Measurements from ENCODE around the gene RGS1. TPM values are rescaled to one million over a fixed set of nuclear protein-coding genes. Genes with fewer than 3 reads are reported as not detected.

RGS1 gene
- total and polyA plus RNA-seq, 8 donors: 1.5 to 32.3 (median 4.5) TPM

DNA sequence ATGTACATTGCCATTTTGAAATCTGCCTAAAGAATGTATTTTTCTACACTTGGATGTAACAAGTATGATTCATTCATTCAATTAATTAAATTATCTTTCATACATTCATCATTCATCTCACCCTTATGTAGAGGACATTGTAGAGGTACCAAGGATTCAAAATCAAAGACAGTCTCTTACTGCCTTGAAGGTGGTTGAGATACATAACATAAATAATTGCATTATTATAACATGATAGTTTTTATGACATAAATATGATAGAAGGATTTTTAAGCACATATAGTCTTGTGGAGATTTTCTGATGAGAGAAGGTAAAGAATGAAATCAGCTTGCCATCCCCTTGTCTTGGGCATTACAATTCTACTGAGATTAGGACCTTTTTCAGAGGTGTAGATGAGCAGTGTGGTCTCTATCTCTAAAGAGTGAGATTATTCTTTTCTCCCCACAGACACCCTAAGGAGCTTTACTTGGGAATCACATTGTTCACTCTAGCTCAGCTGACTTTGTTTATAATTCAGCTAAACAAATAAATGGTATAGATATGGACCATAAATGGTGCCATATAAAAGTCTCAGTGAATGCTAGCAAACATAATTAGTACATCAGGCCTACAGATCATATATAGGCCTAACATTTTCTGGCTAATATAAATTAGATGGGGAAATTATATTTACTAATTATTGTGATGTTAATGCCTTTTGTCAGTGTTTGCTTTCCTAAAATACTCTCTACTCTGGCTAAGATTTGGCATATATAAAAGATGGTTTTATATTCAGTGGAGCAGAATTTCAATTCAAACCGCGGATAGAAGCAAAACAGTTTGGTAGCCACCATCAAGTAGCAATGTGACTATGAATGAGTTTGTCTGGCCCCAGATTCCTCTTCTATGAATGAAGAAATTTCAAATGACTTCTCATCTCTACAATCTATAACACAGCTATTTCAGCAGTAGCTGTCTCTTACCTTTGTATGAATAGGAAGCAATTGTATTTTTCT lies 1.9 kb downstream of the RGS1 start:
- no peak overlapping the region for H3K27ac ChIP-seq
- TF ChIP-seq, protein P1, sequence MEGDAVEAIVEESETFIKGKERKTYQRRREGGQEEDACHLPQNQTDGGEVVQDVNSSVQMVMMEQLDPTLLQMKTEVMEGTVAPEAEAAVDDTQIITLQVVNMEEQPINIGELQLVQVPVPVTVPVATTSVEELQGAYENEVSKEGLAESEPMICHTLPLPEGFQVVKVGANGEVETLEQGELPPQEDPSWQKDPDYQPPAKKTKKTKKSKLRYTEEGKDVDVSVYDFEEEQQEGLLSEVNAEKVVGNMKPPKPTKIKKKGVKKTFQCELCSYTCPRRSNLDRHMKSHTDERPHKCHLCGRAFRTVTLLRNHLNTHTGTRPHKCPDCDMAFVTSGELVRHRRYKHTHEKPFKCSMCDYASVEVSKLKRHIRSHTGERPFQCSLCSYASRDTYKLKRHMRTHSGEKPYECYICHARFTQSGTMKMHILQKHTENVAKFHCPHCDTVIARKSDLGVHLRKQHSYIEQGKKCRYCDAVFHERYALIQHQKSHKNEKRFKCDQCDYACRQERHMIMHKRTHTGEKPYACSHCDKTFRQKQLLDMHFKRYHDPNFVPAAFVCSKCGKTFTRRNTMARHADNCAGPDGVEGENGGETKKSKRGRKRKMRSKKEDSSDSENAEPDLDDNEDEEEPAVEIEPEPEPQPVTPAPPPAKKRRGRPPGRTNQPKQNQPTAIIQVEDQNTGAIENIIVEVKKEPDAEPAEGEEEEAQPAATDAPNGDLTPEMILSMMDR (IDR thresholded peaks at IDR 0.05): no peak
- H3K27me3 ChIP-seq: no peaks in the 10 kb centered on the region
- no peak for DNase-seq
- H3K4me3 ChIP-seq: peak overlapping the region in 1 of 2 donors; percentile 20
- no peaks in the 10 kb centered on the region for H3K9me3 ChIP-seq
- no peak for ATAC-seq
- intact Hi-C loops (cut with DNase I): no loop called here
- peaks cover 3% of the 10 kb centered on the region in 2 donors for H3K4me1 ChIP-seq
- no peaks in the 10 kb centered on the region for H3K36me3 ChIP-seq

DNA sequence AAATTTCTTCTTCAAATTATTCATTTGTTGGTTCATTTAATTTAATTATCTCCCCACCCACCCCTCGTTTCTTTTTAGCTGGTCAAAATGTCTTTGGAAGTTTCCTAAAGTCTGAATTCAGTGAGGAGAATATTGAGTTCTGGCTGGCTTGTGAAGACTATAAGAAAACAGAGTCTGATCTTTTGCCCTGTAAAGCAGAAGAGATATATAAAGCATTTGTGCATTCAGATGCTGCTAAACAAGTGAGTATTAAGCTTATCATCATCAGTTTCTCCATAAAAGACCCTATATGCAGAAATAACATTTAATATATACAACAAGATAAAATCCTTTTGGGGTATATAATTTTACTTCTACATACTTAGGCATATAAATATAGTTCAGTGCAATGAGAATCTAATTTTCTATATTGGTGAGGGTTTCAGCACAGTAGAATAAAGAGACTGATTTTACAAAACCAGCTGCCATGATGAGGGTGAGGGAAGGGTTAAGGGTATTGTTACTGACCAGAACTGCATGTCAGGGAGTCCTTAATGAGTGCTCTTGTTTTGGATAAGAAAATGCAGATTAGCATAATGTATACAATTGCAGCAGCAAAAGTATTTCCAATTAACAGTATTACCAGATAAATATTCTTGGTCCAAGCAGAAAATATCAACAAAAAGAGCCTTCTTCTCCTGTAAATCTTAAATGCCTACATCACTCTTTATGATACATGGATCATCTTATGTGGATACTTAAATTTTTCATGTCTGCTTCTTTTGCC lies 2.8 kb downstream of the RGS1 start:
- ATAC-seq (no peak), DNase-seq (no peak)
- TF ChIP-seq, protein P1 (IDR thresholded peaks at IDR 0.05): no peak
- Histone ChIP-seq H3K9me3 (no peaks in the 10 kb centered on the region), H3K36me3 (no peaks in the 10 kb centered on the region), H3K27ac (no peak overlapping the region), H3K4me1 (peaks cover 3% of the 10 kb centered on the region in 2 donors), H3K27me3 (no peaks in the 10 kb centered on the region), H3K4me3 (peak overlapping the region in 1 of 2 donors; percentile 20)
- intact Hi-C loops (cut with DNase I): no loop called here

DNA sequence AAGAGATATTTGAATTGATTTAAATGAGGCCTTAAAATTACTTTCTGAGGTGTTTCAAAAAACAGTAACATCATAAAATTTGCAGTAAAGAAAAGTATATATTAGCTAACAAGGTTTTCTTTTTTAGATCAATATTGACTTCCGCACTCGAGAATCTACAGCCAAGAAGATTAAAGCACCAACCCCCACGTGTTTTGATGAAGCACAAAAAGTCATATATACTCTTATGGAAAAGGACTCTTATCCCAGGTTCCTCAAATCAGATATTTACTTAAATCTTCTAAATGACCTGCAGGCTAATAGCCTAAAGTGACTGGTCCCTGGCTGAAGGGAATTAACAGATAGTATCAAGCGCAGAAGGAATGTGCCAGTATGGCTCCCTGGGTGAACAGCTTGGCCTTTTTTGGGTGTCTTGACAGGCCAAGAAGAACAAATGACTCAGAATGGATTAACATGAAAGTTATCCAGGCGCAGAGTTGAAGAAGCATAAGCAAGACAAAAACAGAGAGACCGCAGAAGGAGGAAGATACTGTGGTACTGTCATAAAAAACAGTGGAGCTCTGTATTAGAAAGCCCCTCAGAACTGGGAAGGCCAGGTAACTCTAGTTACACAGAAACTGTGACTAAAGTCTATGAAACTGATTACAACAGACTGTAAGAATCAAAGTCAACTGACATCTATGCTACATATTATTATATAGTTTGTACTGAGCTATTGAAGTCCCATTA lies 3.6 kb downstream of the RGS1 start:
- Histone ChIP-seq H3K36me3 (no peaks in the 10 kb centered on the region), H3K27ac (no peak overlapping the region), H3K9me3 (no peaks in the 10 kb centered on the region), H3K4me3 (peak overlapping the region in 1 of 2 donors; percentile 3), H3K4me1 (peaks cover 3% of the 10 kb centered on the region in 2 donors), H3K27me3 (no peaks in the 10 kb centered on the region)
- TF ChIP-seq, protein P1 (IDR thresholded peaks at IDR 0.05): no peak
- ATAC-seq (peak; percentile 10), DNase-seq (no peak)
- intact Hi-C loops (cut with DNase I): no loop called here

DNA sequence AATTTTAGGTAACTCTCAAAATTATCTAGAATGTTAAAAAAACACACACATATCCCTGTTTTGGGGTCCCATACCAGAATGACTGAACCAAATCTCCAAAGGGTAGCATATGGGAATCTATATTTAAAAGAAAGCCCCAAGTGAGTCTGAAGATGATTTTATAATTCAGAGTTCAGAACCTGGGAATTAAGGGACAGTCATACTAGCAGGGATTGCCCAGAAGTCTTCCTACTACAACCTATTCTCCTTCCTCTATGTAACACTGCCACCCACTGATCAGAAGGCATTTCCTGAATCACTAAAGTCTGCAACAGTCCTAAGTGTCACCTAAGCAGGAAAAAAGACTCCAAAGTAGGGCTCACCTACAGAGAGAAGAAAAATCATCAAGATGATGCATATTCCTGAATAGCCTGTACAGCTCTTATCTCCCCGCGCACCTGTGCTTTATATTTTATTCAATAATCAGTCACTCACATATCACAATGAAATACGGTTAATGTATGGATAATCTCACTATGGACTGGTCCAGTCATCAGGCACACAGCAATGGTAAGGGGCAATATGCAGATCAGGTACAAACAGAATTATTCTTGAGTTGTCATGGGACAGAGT lies 4.9 kb downstream of the RGS1 start:
- H3K27me3 ChIP-seq: no peaks in the 10 kb centered on the region
- peak; percentile 83 for ATAC-seq
- H3K36me3 ChIP-seq: no peaks in the 10 kb centered on the region
- H3K27ac ChIP-seq: no peak overlapping the region
- peak in 1 of 4 donors; percentile 37 for DNase-seq
- H3K9me3 ChIP-seq: no peaks in the 10 kb centered on the region
- TF ChIP-seq, protein P1 (IDR thresholded peaks at IDR 0.05): no peak
- H3K4me3 ChIP-seq: no peak overlapping the region
- peaks cover 0 to 3% of the 10 kb centered on the region in 2 donors for H3K4me1 ChIP-seq
- intact Hi-C loops (cut with DNase I): no loop called here

Measured in left lung (tissue), 10 donors.